HG02943 (cell line): ENCODE results near the gene FAM89A.
A peak's percentile ranks its signal among the peaks of the same experiment; 100 is the strongest.
"Not testable (repeated sequence)": the region's sequence is repeated elsewhere in the genome, so short reads cannot be mapped to it uniquely, and the experiment has no call there.

ENCODE experiments used
- ATAC-seq: cut with Tn5 transposase; IDR thresholded peaks from one replicate; pipeline ENCODE4 v1.9.1; 2021; ENCODE audit warnings: mild to moderate bottlenecking, low read depth, moderate library complexity; ENCODE audit not compliant: unreplicated experiment

Gene FAM89A

GRCh38 chr1:231007535-231007934 is 32.5 kb downstream of the FAM89A start:
- not testable (repeated sequence) for ATAC-seq

DNA sequence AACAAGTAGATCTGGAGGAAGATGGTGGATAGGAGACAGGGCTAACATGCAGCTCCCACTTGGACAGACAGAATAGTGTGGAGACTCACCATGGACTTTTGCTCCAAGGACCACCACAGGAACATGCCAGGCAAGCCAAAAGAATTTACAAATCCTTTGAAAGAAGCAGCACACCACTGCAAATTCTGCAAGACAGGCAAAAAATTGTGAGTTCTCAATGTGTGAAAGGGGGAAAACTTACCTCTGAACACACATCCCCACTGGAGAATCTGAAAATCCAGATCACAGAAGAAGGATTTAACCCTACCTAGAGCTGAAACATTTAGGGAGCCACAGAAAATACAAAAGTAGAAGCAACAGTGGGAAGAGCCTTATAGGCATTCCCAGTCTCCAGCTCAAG is 38.2 kb downstream of the FAM89A start:
- ATAC-seq: no peak

- ATAC-seq: no peak
Observed at GRCh38 chr1:231000639-231001038, 39.4 kb downstream of the FAM89A start.

DNA sequence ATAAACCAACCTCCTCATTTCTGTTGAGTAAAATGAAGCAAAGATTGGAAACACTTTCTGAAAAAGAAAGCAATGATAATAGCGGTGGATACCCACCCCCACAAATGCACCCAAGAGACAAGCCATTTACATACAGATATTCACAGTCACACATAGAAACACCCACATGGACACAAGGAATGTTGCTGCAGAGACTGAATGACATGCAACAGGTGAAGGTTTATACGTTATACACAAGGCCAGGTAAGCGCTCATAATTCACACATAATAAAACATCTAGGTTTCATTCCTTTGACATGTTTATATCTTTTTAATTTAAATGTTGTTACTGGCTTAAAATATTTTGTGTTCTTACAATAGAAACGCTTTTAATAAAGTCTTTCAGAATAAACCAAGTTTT is 39.9 kb downstream of the FAM89A start:
- ATAC-seq: no peak

GRCh38 chr1:230994860-230995259 is 45.2 kb downstream of the FAM89A start:
- ATAC-seq: no peak

DNA sequence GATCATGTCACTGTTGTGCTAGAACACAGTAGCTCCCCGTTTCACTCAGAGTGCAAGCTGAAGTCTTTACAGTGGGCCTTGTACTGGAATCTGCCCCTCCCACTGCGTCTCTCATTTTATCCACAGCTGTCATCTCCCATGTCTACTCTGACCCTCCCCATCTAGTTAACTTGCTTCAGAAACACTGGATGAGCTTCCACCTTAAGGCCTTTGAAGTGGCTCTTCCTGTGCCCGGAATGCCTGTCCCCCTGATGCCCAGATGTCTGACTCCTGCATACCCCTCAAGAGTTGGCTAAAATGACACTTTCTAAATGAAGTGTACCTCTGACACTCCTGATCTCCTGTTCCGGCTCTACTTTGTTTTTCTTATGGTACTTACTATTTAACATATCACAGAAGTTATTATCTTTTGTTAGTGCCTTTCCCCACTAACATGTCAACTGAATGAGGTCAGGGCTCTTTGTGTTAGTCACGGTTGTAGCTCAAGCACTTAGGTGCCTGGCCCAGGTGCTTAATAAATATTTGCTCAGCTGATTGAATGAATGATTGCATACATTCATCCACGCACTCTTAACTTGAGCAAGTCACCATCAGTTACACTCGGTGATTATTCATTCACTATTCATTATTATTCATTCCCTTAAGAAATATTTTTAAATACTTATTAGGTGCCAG is 47.8 kb downstream of the FAM89A start:
- no peak for ATAC-seq

DNA sequence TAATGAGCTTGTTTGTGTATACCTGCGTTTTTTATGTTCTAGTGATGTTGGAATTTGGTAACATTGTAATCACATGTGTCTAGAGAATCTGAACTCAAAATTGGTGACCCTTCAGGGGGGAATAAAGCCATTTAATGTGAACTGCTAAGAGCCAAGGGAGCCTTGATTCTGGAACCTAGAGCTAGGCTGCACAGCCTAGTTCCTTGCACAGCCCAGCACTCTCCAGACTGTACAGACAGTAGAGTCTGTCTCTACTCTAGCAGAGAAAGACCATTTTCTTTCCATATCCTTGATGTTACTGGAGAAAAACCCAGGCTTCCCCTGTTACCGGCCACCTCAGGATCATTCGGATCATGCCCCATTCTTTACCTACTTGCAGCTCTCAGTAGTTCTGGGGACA is 52.6 kb downstream of the FAM89A start:
- ATAC-seq: no peak

DNA sequence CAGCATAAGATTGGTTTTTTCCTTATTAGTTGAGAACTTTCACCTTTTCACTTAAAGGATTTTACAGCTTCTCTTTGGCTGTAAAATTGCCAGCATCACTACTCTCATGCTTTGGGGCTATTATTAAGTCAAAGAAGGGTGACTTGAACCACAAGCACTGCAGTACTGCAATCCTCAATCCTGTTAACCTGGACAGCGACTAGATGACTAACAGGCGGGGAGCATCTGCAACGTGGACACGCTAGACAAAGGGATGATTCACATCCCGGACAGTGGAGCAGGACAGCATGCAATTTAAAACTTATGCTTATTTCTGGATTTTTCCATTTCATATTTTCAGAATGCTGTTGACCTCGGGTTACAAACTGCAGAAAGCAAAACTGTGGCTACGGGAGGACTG is 53.1 kb downstream of the FAM89A start:
- no peak for ATAC-seq

DNA sequence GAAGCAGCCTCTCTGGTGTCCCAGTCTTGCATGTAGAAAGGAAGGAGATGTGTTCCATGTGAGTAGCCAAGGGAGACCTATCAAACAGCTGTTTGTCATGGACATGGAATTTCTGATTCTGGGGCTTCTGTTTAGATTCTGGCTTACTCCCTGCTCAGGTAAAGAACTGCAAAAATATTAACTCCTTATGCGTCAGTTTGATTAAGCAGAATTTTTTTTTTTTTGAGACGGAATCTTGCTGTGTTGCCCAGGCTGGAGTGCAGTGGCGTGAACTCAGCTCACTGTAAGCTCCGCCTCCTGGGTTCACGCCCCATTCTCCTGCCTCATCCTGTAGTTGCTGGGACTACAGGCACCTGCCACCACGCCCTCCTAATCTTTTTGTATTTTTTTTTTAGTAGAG is 54.3 kb downstream of the FAM89A start:
- no peak for ATAC-seq

DNA sequence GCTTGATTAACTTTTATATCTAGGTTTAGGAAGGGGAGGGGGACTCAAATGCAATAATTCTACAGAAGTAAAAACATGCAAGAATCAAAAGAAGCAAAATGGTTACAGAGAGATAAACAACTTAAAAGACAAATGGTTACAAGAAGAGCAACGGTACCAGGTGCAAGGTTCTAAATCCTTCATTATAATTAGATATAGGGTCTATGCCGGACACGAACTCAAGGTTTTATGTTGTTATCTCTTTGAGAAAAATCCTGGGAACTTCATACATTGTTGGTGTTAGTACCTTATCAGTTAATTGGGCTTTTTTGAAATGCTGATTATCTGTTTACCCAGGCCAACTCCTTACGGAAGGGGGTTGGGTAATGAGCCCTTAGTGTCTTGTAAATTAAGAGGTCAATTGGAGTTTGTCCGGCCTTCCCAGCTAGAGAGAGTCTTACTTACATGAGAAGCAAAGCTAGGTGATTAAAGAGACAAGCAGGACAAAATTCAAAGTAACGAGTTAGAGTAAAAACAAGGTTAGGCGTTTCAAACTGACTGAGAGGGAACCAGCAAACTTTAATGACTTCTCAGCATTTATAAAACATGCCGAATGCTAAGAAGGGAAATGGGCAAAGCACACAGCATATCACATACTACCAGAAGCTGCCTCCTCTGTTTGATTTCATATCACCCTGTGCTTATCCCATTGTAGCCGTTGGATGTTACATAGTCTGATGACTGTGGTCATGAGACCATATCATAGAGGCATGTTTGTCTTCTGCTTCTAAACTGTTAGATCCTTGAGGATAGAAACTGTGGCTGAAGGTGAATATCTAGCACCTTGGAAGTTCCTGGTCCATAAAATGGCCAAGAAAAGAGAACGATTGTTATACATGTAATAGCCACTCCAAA is 55.2 kb downstream of the FAM89A start:
- ATAC-seq: not testable (repeated sequence)

DNA sequence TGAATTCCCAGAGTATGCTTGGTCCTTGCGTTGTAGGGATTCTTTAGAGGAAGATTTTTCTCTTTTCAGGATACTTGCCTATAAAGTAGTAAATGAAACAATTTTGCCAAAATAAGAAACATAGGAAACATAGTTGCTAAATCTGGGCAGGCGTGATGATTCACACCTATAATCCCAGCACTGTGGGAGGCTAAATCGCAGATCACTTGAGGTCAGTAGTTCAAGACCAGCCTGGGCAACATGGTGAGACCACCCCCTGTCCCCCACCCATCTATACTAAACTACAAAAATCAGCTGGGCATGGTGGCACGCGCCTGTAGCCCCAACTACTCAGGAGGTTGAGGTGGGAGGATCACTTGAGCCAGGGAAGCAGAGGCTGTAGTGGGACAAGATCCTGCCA is 56.2 kb downstream of the FAM89A start:
- ATAC-seq: no peak

- ATAC-seq: no peak
Observed at GRCh38 chr1:230982696-230983095, 57.4 kb downstream of the FAM89A start.

GRCh38 chr1:230979952-230980351 is 60.1 kb downstream of the FAM89A start:
- no peak for ATAC-seq

DNA sequence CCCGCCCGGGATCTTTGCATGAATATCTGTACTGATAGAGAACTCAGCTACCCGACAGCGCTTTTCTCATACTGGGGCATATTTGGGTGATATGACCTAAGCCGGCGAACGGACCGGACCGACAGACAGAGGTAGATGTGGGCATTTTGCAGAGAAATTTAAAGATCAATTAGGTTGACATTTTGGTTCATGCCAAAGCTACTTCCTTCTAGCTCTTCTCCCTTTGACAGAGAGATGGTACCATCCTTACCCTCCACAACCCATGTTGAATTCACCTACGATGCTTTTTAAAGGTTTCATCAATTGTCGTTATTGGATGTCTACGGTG is 60.7 kb downstream of the FAM89A start:
- no peak for ATAC-seq

DNA sequence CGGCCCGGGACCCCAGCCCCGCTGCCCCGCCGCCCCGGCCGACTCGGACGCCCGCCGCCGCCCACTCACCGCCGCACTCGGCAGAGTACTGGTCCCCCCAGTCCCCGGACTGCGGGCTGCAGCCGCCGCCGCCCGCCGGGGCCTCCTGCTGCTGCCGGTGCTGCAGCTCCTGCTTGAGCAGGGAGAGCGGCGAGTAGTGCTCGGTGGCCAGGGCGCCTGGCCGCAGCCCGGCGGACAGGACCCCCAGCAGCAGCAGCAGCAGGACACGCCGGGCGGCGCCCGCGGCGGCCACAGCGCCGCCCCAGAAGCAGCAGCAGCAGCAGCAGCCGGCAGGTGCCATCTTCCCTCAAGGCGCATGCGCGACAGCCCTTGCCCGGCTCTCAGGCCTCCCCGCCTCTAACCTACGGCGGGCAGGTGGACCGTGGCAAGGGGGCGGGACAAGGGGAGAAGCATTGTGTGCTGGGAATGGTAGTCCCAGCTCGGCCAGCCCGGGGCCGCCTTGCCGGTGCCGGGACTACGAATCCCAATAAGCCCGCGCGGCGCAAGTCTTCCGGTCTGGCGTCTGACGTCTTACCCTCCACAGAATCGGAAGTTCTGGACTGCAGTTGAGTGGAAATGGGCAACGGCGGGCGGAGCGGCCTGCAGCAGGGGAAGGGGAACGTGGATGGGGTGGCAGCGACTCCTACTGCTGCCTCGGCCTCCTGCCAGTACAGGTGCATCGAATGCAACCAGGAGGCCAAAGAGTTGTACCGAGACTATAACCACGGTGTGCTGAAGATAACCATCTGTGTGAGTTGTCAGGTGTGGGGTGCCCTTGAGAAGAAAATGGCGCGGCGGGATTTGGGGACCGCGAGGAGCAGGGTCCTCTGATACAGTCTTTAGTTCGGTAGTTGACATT is 61.3 kb downstream of the FAM89A start, which contains the start of the genes ARV1 and TTC13:
TSS of gene ARV1 (plus strand) at position 604 of the 898 bp plus-strand sequence. CDS start at position 616, 12 bp downstream.
TSS of gene TTC13 (minus strand) at position 371 of the 898 bp plus-strand sequence. CDS start at position 340, 31 bp downstream.
- peak; percentile 90 for ATAC-seq

GRCh38 chr1:230977761-230978490 is 62.1 kb downstream of the FAM89A start:
- ATAC-seq: peak; percentile 13

DNA sequence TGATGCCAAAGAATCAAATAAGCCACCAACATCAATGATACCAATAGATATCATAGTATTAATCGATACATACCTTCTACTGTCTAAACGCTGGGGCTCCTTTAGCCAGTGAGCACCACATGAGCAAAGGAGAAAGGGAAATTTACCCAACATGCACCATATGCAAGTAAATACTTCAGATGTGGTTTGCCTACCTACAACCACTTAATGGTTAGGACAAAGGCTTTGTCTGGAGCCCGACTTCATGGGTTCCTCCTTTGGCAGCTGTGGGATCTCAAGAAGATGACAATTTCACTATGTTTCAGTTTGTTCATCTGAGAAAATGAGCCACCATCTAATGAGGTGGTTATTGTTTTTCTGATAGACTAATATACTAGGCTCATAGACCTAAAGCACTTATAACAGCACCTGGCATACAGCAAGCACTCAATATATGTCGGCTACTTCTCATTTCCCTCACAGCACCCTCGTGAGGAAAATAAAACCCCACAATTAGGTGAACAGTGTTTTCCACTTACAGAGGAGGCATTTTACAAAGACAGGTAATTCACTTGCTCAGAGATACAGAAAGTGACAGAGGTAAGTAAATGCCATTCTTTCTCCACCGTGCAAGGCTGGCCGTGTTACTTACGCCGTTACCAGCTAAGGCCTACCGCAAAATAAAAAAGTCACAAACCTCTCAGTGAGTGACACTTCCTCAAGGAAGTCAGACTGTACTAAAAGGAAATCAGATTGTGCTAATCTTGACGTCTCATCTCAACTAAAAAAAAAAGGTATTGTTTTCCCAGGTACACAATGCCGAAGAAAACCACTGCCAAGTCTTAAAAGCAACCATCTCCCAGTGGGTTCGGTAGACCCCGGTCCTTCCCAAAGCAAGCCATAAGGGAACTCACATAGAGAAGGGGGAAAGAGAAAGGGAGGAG is 63.0 kb downstream of the FAM89A start:
- ATAC-seq: no peak

- ATAC-seq: no peak
Observed at GRCh38 chr1:230976360-230976759, 63.7 kb downstream of the FAM89A start.

GRCh38 chr1:230975636-230976035 is 64.4 kb downstream of the FAM89A start:
- no peak for ATAC-seq
